GM23248 (cell line): ENCODE measurements around the gene JPH2. TPM values are rescaled to one million over a fixed set of nuclear protein-coding genes. Genes with fewer than 3 reads are reported as not detected.

Experiments used
- DNase-seq: peaks from one replicate; pipeline ENCODE4 v3.0.0-alpha.2; 2015
- H2AFZ ChIP-seq: fragments of 200-600 bp; sonication (generic); 2 replicates; pipeline ENCODE4 v1.6.1; 2016; ENCODE audit warnings: antibody characterized with exemption
- H3F3A ChIP-seq: fragments of 200-600 bp; sonication (generic); 2 replicates; pipeline ENCODE4 v1.6.1; 2016; ENCODE audit warnings: mild to moderate bottlenecking, antibody characterized with exemption, mixed run types; ENCODE audit not compliant: insufficient read depth
- H3K27ac ChIP-seq: fragments of 200-600 bp; sonication (generic); 2 replicates; pipeline ENCODE4 v1.5.1; 2016; ENCODE audit warnings: mild to moderate bottlenecking
- H3K27me3 ChIP-seq: fragments of 200-600 bp; sonication (generic); replicated peaks from 2 replicates; pipeline ENCODE4 v1.6.1; 2016; ENCODE audit warnings: mild to moderate bottlenecking; ENCODE audit not compliant: insufficient read depth
- H3K36me3 ChIP-seq: fragments of 200-600 bp; sonication (generic); 2 replicates; pipeline ENCODE4 v1.6.1; 2016; ENCODE audit warnings: low read depth, mild to moderate bottlenecking
- H3K4me1 ChIP-seq: fragments of 200-600 bp; sonication (generic); 2 replicates; pipeline ENCODE4 v1.6.1; 2016; ENCODE audit warnings: mild to moderate bottlenecking; ENCODE audit not compliant: insufficient read depth
- H3K4me2 ChIP-seq: fragments of 200-600 bp; sonication (generic); one replicate; pipeline ENCODE4 v1.6.1; 2016; ENCODE audit warnings: mild to moderate bottlenecking; ENCODE audit not compliant: unreplicated experiment
- H3K4me3 ChIP-seq: fragments of 200-600 bp; sonication (generic); 2 replicates; pipeline ENCODE4 v1.5.1; 2016; ENCODE audit warnings: mild to moderate bottlenecking
- H3K79me2 ChIP-seq: fragments of 200-600 bp; sonication (generic); 2 replicates; pipeline ENCODE4 v1.6.1; 2016; ENCODE audit warnings: mild to moderate bottlenecking; ENCODE audit not compliant: insufficient read depth
- H3K9ac ChIP-seq: fragments of 200-600 bp; sonication (generic); 2 replicates; pipeline ENCODE4 v1.6.1; 2016; ENCODE audit warnings: mild to moderate bottlenecking
- H3K9me2 ChIP-seq: fragments of 200-600 bp; sonication (generic); 2 replicates; pipeline ENCODE4 v1.6.1; 2016; ENCODE audit warnings: mixed run types, mild to moderate bottlenecking, moderate library complexity; ENCODE audit not compliant: insufficient read depth
- H3K9me3 ChIP-seq: fragments of 200-600 bp; sonication (generic); one replicate; pipeline ENCODE4 v1.6.1; 2017; ENCODE audit warnings: low read depth
- H4K20me1 ChIP-seq: fragments of 200-600 bp; sonication (generic); 2 replicates; pipeline ENCODE4 v1.6.0; 2016; ENCODE audit not compliant: insufficient read depth
- EZH2 ChIP-seq: fragments of 200-600 bp; sonication (generic); IDR thresholded peaks from 2 replicates; pipeline ENCODE4 v1.6.1; 2018; ENCODE audit warnings: antibody characterized with exemption, mild to moderate bottlenecking; ENCODE audit not compliant: insufficient read depth, poor library complexity, severe bottlenecking
- EZH2phosphoT487 ChIP-seq: fragments of 200-600 bp; sonication (generic); IDR thresholded peaks from 2 replicates; pipeline ENCODE4 v1.6.1; 2018; ENCODE audit warnings: antibody characterized with exemption, moderate library complexity, mild to moderate bottlenecking, low read depth; ENCODE audit not compliant: insufficient read depth
- WGBS, 2 experiments: methylation state at CpG; one replicate each; pipeline ENCODE4 v1.1.6; 2015 to 2017; ENCODE audit warnings: low lambda C conversion rate in 2 of 2, low coverage in 1 of 2; ENCODE audit errors: missing lambda C conversion rate in 2 of 2; 5-methylcytosine and 5-hydroxymethylcytosine counted together
- in situ Hi-C: fragments of 300-500 bp; cut with MboI; formaldehyde crosslinking; loops from 2 replicates; pipeline ENCODE4 v1.15.0; 2020
- polyA plus RNA-seq: library from polyadenylated mRNA; unstranded; fragments of >200 nt; fragmentation: Nextera tagmentation; extraction: Ambion mirVana; gene quantifications from 2 replicates; pipeline ENCODE4 v1.2.1, GENCODE V29; 2016
- total RNA-seq: library from RNA; depleted of rRNA; stranded (reverse); fragments of >200 nt; shearing (Covaris generic); gene quantifications from 2 replicates; pipeline ENCODE4 v1.2.3, GENCODE V29; 2014

Gene JPH2
- total and polyA plus RNA-seq, 2 experiments from 2014 or later, result 1.8 to 9.7 TPM

- H3K4me1 ChIP-seq, result peaks cover 19% of the 10 kb centered on the region
- 87 to 90% methylated on average over 6 to 8 of the region's 8 CpGs for WGBS, 2 experiments
- H3K27ac ChIP-seq, result no peak overlapping the region
Measured at GRCh38 chr20:44173846-44174245, 13.1 kb downstream of the JPH2 start.

GRCh38 chr20:44173116-44173515, 13.9 kb downstream of the JPH2 start:
- WGBS, 2 experiments, result 66 to 68% methylated on average over 5 of the region's 5 CpGs
- Histone ChIP-seq H2AFZ (no peak overlapping the region), H3F3A (no peaks in the 10 kb centered on the region), H3K4me3 (no peak overlapping the region), H4K20me1 (no peaks in the 10 kb centered on the region), H3K36me3 (no peaks in the 10 kb centered on the region), H3K27ac (no peak overlapping the region), H3K9me3 (no peaks in the 10 kb centered on the region), H3K79me2 (no peaks in the 10 kb centered on the region), H3K9ac (no peak overlapping the region), H3K27me3 (no peaks in the 10 kb centered on the region), H3K9me2 (no peaks in the 10 kb centered on the region), H3K4me2 (no peak overlapping the region), H3K4me1 (peaks cover 19% of the 10 kb centered on the region)
- in situ Hi-C loops, result no loop called here
- no peak for DNase-seq
- no peak for TF ChIP-seq EZH2
- no peak for TF ChIP-seq EZH2phosphoT487

More at GRCh38 chr20:44173846-44174245, 13.1 kb downstream of the JPH2 start:
- Histone ChIP-seq H3K9ac (no peak overlapping the region), H3K4me3 (no peak overlapping the region), H3K9me2 (no peaks in the 10 kb centered on the region), H2AFZ (no peak overlapping the region), H3K9me3 (no peaks in the 10 kb centered on the region), H3K36me3 (no peaks in the 10 kb centered on the region), H4K20me1 (no peaks in the 10 kb centered on the region), H3F3A (no peaks in the 10 kb centered on the region), H3K27me3 (no peaks in the 10 kb centered on the region), H3K79me2 (no peaks in the 10 kb centered on the region), H3K4me2 (no peak overlapping the region)
- TF ChIP-seq EZH2, result no peak
- no peak for TF ChIP-seq EZH2phosphoT487
- in situ Hi-C loops, result no loop called here
- no peak for DNase-seq

GRCh38 chr20:44172572-44172950, 14.4 kb downstream of the JPH2 start:
- H3K4me1 ChIP-seq, result peaks cover 15% of the 10 kb centered on the region
- no peaks in the 10 kb centered on the region for H3K9me3 ChIP-seq
- no peaks in the 10 kb centered on the region for H3K27me3 ChIP-seq
- 0 out of 2 replicates have a peak, but pooled peaks cover 4% of the 10 kb centered on the region for H3F3A ChIP-seq
- DNase-seq, result no peak
- in situ Hi-C loops, result no loop called here
- H3K4me3 ChIP-seq, result no peak overlapping the region
- WGBS, 2 experiments, result 79 to 86% methylated on average over 2 of the region's 2 CpGs
- H3K9me2 ChIP-seq, result no peaks in the 10 kb centered on the region
- TF ChIP-seq EZH2, result no peak
- no peak for TF ChIP-seq EZH2phosphoT487
- no peak overlapping the region for H3K4me2 ChIP-seq
- no peak overlapping the region for H3K27ac ChIP-seq
- no peaks in the 10 kb centered on the region for H3K36me3 ChIP-seq
- no peak overlapping the region for H2AFZ ChIP-seq
- H3K79me2 ChIP-seq, result no peaks in the 10 kb centered on the region
- H3K9ac ChIP-seq, result no peak overlapping the region
- no peaks in the 10 kb centered on the region for H4K20me1 ChIP-seq

- no peak overlapping the region for H3K4me3 ChIP-seq
- peak overlapping the region; percentile 62 for H3K27ac ChIP-seq
- H3K9me3 ChIP-seq, result no peaks in the 10 kb centered on the region
- H3K36me3 ChIP-seq, result no peaks in the 10 kb centered on the region
- peaks cover 8% of the 10 kb centered on the region; the same call in 1 of the 2 replicates for H3F3A ChIP-seq
- H3K4me2 ChIP-seq, result no peak overlapping the region
- no peaks in the 10 kb centered on the region for H3K9me2 ChIP-seq
- in situ Hi-C loops, result no loop called here
- no peak overlapping the region for H3K9ac ChIP-seq
- no peaks in the 10 kb centered on the region for H3K79me2 ChIP-seq
- no peaks in the 10 kb centered on the region for H4K20me1 ChIP-seq
- peaks cover 17% of the 10 kb centered on the region for H3K4me1 ChIP-seq
- peak; percentile 39 for DNase-seq
- H2AFZ ChIP-seq, result peak overlapping the region; percentile 62
- 58 to 62% methylated on average over 6 of the region's 6 CpGs for WGBS, 2 experiments
- TF ChIP-seq EZH2phosphoT487, result no peak
- TF ChIP-seq EZH2, result no peak
- no peaks in the 10 kb centered on the region for H3K27me3 ChIP-seq
Measured at GRCh38 chr20:44171775-44172571, 15.0 kb downstream of the JPH2 start.
